Colonic mucosa (tissue), 4 donors: ENCODE data around the gene TRIM8. TPM values are rescaled to one million over a fixed set of nuclear protein-coding genes. Genes with fewer than 3 reads are reported as not detected.

ENCODE experiments used
- DNase-seq: peaks from one replicate; pipeline ENCODE4 v3.0.0-alpha.2; 2020
- H3K27ac ChIP-seq: fragments of 200-600 bp; one replicate; pipeline ENCODE4 v1.8.0; 2021
- H3K27me3 ChIP-seq: fragments of 200-600 bp; one replicate; pipeline ENCODE4 v1.8.0; 2021
- H3K36me3 ChIP-seq: fragments of 200-600 bp; one replicate; pipeline ENCODE4 v1.8.0; 2021
- H3K4me1 ChIP-seq: fragments of 200-600 bp; one replicate; pipeline ENCODE4 v1.8.0; 2021; ENCODE audit warnings: mild to moderate bottlenecking
- H3K4me3 ChIP-seq: fragments of 200-600 bp; one replicate; pipeline ENCODE4 v1.8.0; 2021
- H3K9ac ChIP-seq, 2 donors: one replicate each; pipeline ENCODE4 v1.7.0; 2013; ENCODE audit warnings: control low read depth in 2 of 2, low read depth in 2 of 2, low read length in 2 of 2
- H3K9me3 ChIP-seq: fragments of 200-600 bp; one replicate; pipeline ENCODE4 v1.8.0; 2021
- intact Hi-C: fragments of 100-400 bp; cut with DNase I; formaldehyde crosslinking; loops from one replicate; pipeline ENCODE4 v1.14.1; 2022
- total RNA-seq, 2 donors: library from RNA; stranded (reverse); fragmentation: NEBNext Ultra II Directional in 1 of 2; extraction: Animal tissue kit (Norgen Biotek cat#: 25700) in 1 of 2; gene quantifications; one replicate each; pipeline ENCODE4 v1.2.1, GENCODE V29; 2021
- TF ChIP-seq, protein P1 (sequence below): fragments of 200-600 bp; IDR thresholded peaks from one replicate; pipeline ENCODE4 v1.8.0; 2022; ENCODE audit warnings: antibody characterized with exemption, mild to moderate bottlenecking
- donor health status: healthy.
- donor health status: DM: no; HTN: no; CAD: no.
- donor health status: DM: no; HTN: no; CAD: no.

Gene TRIM8
- total RNA-seq, 2 donors from 2014 or later, result 64.9 to 79.6 TPM

DNA sequence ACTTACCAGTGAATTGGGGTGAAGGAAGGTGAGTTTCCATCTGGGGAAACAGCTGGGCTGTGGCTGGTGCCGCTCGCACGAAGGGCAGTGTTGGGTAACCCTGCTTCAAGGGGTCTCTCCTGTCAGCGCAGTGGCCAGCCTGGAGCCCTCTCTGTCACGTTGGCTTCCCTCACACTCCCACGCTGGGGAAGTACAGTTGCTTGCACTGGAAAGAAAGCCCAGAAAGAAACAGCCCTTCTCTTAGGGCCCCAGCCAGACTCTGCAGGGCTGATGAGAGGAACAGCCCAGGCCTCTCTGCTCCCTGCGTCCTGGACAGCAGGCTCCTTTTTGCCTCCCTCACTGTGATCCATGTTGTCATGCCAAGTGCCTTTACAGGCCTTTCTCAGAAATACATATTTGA is 40.3 kb upstream of the TRIM8 start:
- Histone ChIP-seq H3K9ac (no peak overlapping the region), H3K4me1 (no peaks in the 10 kb centered on the region), H3K36me3 (no peaks in the 10 kb centered on the region), H3K27ac (no peak overlapping the region), H3K4me3 (no peak overlapping the region), H3K9me3 (no peaks in the 10 kb centered on the region), H3K27me3 (no peaks in the 10 kb centered on the region)
- intact Hi-C loops, result no loop called here
- no peak for DNase-seq
- TF ChIP-seq, protein P1, sequence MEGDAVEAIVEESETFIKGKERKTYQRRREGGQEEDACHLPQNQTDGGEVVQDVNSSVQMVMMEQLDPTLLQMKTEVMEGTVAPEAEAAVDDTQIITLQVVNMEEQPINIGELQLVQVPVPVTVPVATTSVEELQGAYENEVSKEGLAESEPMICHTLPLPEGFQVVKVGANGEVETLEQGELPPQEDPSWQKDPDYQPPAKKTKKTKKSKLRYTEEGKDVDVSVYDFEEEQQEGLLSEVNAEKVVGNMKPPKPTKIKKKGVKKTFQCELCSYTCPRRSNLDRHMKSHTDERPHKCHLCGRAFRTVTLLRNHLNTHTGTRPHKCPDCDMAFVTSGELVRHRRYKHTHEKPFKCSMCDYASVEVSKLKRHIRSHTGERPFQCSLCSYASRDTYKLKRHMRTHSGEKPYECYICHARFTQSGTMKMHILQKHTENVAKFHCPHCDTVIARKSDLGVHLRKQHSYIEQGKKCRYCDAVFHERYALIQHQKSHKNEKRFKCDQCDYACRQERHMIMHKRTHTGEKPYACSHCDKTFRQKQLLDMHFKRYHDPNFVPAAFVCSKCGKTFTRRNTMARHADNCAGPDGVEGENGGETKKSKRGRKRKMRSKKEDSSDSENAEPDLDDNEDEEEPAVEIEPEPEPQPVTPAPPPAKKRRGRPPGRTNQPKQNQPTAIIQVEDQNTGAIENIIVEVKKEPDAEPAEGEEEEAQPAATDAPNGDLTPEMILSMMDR, result no peak

DNA sequence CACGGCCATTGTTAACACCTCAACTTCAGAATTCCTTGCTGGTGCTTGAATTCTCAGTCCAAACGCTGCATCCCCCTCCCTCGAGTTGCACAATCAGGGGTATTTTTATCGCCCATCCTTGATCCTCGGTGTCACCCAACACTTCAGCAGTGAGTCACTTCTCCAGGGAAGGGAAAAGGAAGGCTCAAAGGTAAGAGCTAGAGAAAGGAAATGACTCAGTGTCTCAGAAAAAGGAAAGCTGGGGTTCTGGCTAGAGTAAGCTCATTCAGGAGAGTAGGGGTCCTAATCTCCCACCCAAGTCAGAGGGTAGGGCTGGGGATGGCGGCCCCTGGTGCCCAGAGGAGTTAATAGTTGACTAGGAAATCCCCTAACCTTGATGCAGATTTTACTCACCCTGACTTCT is 39.8 kb upstream of the TRIM8 start:
- H3K9ac ChIP-seq, result no peak overlapping the region

GRCh38 chr10:102605712-102606111 is 38.6 kb upstream of the TRIM8 start:
- DNase-seq, result no peak
- H3K9ac ChIP-seq, result no peak overlapping the region
- H3K27ac ChIP-seq, result no peak overlapping the region

More for the DNA sequence above, 39.8 kb upstream of the TRIM8 start:
- Histone ChIP-seq H3K4me3 (no peak overlapping the region), H3K36me3 (no peaks in the 10 kb centered on the region), H3K9me3 (no peaks in the 10 kb centered on the region), H3K27ac (no peak overlapping the region), H3K4me1 (no peaks in the 10 kb centered on the region), H3K27me3 (no peaks in the 10 kb centered on the region)
- intact Hi-C loops, result no loop called here
- DNase-seq, result no peak
- TF ChIP-seq, protein P1, result no peak

DNA sequence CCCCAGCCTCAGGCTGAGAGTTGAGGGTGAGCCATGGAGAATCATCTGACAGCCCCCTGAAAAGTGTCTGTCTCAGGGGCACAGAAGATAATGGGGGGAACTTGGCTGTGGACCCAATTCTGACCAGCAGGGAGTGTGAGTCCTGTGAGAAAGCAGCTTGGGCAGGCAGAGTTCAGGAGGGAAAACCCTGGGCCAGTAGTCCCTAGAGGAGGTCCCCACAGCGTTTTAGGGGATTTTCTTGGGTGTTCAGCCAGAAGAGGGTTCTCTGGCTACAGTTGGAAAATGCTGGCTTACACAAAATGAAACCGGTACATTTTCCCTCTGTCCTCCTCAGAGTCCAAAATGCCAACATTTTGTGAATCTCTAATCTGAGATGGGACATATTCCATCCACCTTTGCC is 35.8 kb upstream of the TRIM8 start:
- no peak overlapping the region for H3K27ac ChIP-seq
- H3K36me3 ChIP-seq, result no peaks in the 10 kb centered on the region
- no peak overlapping the region for H3K4me3 ChIP-seq
- no peaks in the 10 kb centered on the region for H3K9me3 ChIP-seq
- TF ChIP-seq, protein P1, result no peak
- DNase-seq, result no peak
- H3K4me1 ChIP-seq, result no peaks in the 10 kb centered on the region
- H3K9ac ChIP-seq, result no peak overlapping the region
- H3K27me3 ChIP-seq, result no peaks in the 10 kb centered on the region
- intact Hi-C loops, result no loop called here

More at GRCh38 chr10:102605712-102606111, 38.6 kb upstream of the TRIM8 start:
- TF ChIP-seq, protein P1, result no peak
- no peaks in the 10 kb centered on the region for H3K9me3 ChIP-seq
- no peaks in the 10 kb centered on the region for H3K4me1 ChIP-seq
- intact Hi-C loops, result no loop called here
- H3K36me3 ChIP-seq, result no peaks in the 10 kb centered on the region
- H3K27me3 ChIP-seq, result no peaks in the 10 kb centered on the region
- no peak overlapping the region for H3K4me3 ChIP-seq

GRCh38 chr10:102610441-102610887 is 33.8 kb upstream of the TRIM8 start:
- H3K9ac ChIP-seq, result peak overlapping the region in 1 of 2 donors; percentile 8
- TF ChIP-seq, protein P1, result no peak
- DNase-seq, result no peak
- H3K4me3 ChIP-seq, result no peak overlapping the region
- H3K4me1 ChIP-seq, result no peaks in the 10 kb centered on the region
- H3K27me3 ChIP-seq, result no peaks in the 10 kb centered on the region
- no peaks in the 10 kb centered on the region for H3K36me3 ChIP-seq
- no peak overlapping the region for H3K27ac ChIP-seq
- H3K9me3 ChIP-seq, result no peaks in the 10 kb centered on the region
- intact Hi-C loops, result no loop called here
